WTC11 (cell line): ENCODE measurements around the gene SURF1. TPM values are rescaled to one million over a fixed set of nuclear protein-coding genes. Genes with fewer than 3 reads are reported as not detected.

ENCODE experiments used
- ATAC-seq: fragments of 200-7000 bp; cut with Tn5 transposase; 2 replicates; pipeline ENCODE4 v1.10.0; 2021; ENCODE audit warnings: mild to moderate bottlenecking, moderate library complexity
- CTCF ChIA-PET: fragments of 300-600 bp; sonication (Branson Sonifier 250); formaldehyde crosslinking; loops from one replicate; lab custom pipeline; 2021; ENCODE audit warnings: antibody characterized with exemption; lab: Charles Lee
- POLR2A ChIA-PET: fragments of 350-600 bp; sonication (Branson Sonifier 250); formaldehyde crosslinking; loops from one replicate; lab custom pipeline; 2021; ENCODE audit warnings: antibody characterized with exemption; lab: Charles Lee
- DNase-seq: peaks from one replicate; pipeline ENCODE4 v3.0.0; 2021; ENCODE audit warnings: low spot score
- H3K27ac Mint-ChIP-seq: 2 replicates; pipeline ENCODE4 v1.8.0; 2021; ENCODE audit warnings: mixed read lengths
- H3K27me3 Mint-ChIP-seq: 2 replicates; pipeline ENCODE4 v1.8.0; 2021; ENCODE audit warnings: low read depth, mild to moderate bottlenecking, moderate library complexity, mixed read lengths
- H3K36me3 Mint-ChIP-seq: 2 replicates; pipeline ENCODE4 v1.8.0; 2021; ENCODE audit warnings: mixed read lengths
- H3K4me1 Mint-ChIP-seq: 2 replicates; pipeline ENCODE4 v1.8.0; 2022; ENCODE audit warnings: mixed read lengths
- H3K4me3 Mint-ChIP-seq: 2 replicates; pipeline ENCODE4 v1.8.0; 2021; ENCODE audit warnings: mild to moderate bottlenecking, moderate library complexity, mixed read lengths
- H3K9me3 Mint-ChIP-seq: 2 replicates; pipeline ENCODE4 v1.8.0; 2021; ENCODE audit warnings: mixed read lengths
- ATF1 ChIP-seq: sonication (generic); formaldehyde crosslinking; IDR thresholded peaks from 2 replicates; pipeline ENCODE4 v1.8.1; 2023; ENCODE audit warnings: mild to moderate bottlenecking, moderate library complexity, missing genetic modification reagents
- EMX1 ChIP-seq: fragments of 250-450 bp; sonication (Bioruptor Pico); IDR thresholded peaks from 2 replicates; pipeline ENCODE4 v1.8.0; 2021; ENCODE audit warnings: mild to moderate bottlenecking
- ERG ChIP-seq: fragments of 250-450 bp; sonication (Bioruptor Pico); IDR thresholded peaks from 2 replicates; pipeline ENCODE4 v1.8.0; 2021; ENCODE audit warnings: mild to moderate bottlenecking
- GABPB1 ChIP-seq: sonication (generic); formaldehyde crosslinking; IDR thresholded peaks from 2 replicates; pipeline ENCODE4 v1.8.1; 2023; ENCODE audit warnings: mild to moderate bottlenecking, missing genetic modification reagents
- IRF2 ChIP-seq: sonication (generic); formaldehyde crosslinking; IDR thresholded peaks from 2 replicates; pipeline ENCODE4 v1.8.0; 2022; ENCODE audit warnings: low read depth, missing genetic modification reagents, borderline replicate concordance
- TEAD1 ChIP-seq: sonication (generic); formaldehyde crosslinking; IDR thresholded peaks from 2 replicates; pipeline ENCODE4 v1.8.0; 2022; ENCODE audit warnings: mild to moderate bottlenecking, missing genetic modification reagents
- ZNF416 ChIP-seq: fragments of 250-450 bp; sonication (Bioruptor Pico); IDR thresholded peaks from 2 replicates; pipeline ENCODE4 v1.9.0; 2021; ENCODE audit warnings: mild to moderate bottlenecking, inconsistent platforms
- total RNA-seq: library from RNA; stranded (reverse); gene quantifications from 3 replicates; pipeline ENCODE4 v1.2.3, GENCODE V29; 2021
- TF ChIP-seq, protein P1 (sequence below): sonication (generic); formaldehyde crosslinking; IDR thresholded peaks from 2 replicates; pipeline ENCODE4 v1.8.0; 2023; ENCODE audit warnings: missing genetic modification reagents, mild to moderate bottlenecking, borderline replicate concordance
- TF ChIP-seq, protein P2 (sequence below): fragments of 200-600 bp; IDR thresholded peaks from 2 replicates; pipeline ENCODE4 v1.8.0; 2022; ENCODE audit warnings: antibody characterized with exemption
- TF ChIP-seq, protein P3 (sequence below): sonication (generic); formaldehyde crosslinking; IDR thresholded peaks from 2 replicates; pipeline ENCODE4 v1.8.1; 2023; ENCODE audit warnings: mild to moderate bottlenecking, missing genetic modification reagents
- TF ChIP-seq, protein P4 (sequence below): fragments of 250-450 bp; sonication (Bioruptor Pico); IDR thresholded peaks from 2 replicates; pipeline ENCODE4 v2.1.2; 2022; ENCODE audit warnings: mild to moderate bottlenecking, moderate library complexity
- TF ChIP-seq, protein P5 (sequence below): sonication (generic); formaldehyde crosslinking; IDR thresholded peaks from 2 replicates; pipeline ENCODE4 v1.8.1; 2023; ENCODE audit warnings: mild to moderate bottlenecking, missing genetic modification reagents
- TF ChIP-seq, protein P6 (sequence below): sonication (generic); formaldehyde crosslinking; IDR thresholded peaks from 2 replicates; pipeline ENCODE4 v1.8.0; 2022; ENCODE audit warnings: mild to moderate bottlenecking, missing genetic modification reagents
- TF ChIP-seq, protein P7 (sequence below): sonication (generic); formaldehyde crosslinking; IDR thresholded peaks from 2 replicates; pipeline ENCODE4 v1.8.1; 2022; ENCODE audit warnings: low read depth, mild to moderate bottlenecking, moderate library complexity, missing genetic modification reagents, borderline replicate concordance
- TF ChIP-seq, protein P8 (sequence below): fragments of 250-450 bp; sonication (Bioruptor Pico); IDR thresholded peaks from 2 replicates; pipeline ENCODE4 v1.9.0; 2021; ENCODE audit warnings: mild to moderate bottlenecking

SURF1 gene
- total RNA-seq, 1 experiment from 2014 or later = 33.3 TPM

DNA sequence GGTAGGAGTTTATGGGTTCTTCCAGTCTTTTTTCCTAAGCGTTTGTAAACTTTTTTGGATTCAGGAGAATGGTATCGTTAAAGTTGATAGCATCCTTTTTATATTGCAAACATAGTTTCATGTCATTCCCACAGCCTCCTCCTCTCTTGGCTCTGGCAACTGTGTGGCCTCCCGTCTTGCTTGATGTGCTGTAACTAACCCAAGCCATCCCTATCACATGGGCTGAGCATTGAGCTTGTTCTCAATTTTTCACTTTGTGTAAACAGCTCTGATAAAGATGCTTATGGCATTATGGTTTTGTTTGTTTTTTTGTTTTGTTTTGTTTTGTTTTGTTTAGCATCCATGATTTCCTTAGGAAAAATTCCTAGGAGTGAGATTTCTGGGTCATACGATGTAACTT, 24.4 kb upstream of the SURF1 start (continued):
- TF ChIP-seq, protein P1, sequence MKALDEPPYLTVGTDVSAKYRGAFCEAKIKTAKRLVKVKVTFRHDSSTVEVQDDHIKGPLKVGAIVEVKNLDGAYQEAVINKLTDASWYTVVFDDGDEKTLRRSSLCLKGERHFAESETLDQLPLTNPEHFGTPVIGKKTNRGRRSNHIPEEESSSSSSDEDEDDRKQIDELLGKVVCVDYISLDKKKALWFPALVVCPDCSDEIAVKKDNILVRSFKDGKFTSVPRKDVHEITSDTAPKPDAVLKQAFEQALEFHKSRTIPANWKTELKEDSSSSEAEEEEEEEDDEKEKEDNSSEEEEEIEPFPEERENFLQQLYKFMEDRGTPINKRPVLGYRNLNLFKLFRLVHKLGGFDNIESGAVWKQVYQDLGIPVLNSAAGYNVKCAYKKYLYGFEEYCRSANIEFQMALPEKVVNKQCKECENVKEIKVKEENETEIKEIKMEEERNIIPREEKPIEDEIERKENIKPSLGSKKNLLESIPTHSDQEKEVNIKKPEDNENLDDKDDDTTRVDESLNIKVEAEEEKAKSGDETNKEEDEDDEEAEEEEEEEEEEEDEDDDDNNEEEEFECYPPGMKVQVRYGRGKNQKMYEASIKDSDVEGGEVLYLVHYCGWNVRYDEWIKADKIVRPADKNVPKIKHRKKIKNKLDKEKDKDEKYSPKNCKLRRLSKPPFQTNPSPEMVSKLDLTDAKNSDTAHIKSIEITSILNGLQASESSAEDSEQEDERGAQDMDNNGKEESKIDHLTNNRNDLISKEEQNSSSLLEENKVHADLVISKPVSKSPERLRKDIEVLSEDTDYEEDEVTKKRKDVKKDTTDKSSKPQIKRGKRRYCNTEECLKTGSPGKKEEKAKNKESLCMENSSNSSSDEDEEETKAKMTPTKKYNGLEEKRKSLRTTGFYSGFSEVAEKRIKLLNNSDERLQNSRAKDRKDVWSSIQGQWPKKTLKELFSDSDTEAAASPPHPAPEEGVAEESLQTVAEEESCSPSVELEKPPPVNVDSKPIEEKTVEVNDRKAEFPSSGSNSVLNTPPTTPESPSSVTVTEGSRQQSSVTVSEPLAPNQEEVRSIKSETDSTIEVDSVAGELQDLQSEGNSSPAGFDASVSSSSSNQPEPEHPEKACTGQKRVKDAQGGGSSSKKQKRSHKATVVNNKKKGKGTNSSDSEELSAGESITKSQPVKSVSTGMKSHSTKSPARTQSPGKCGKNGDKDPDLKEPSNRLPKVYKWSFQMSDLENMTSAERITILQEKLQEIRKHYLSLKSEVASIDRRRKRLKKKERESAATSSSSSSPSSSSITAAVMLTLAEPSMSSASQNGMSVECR (CRISPR knock-in tag) = no peak
- no peak for TF ChIP-seq IRF2
- TF ChIP-seq, protein P2, sequence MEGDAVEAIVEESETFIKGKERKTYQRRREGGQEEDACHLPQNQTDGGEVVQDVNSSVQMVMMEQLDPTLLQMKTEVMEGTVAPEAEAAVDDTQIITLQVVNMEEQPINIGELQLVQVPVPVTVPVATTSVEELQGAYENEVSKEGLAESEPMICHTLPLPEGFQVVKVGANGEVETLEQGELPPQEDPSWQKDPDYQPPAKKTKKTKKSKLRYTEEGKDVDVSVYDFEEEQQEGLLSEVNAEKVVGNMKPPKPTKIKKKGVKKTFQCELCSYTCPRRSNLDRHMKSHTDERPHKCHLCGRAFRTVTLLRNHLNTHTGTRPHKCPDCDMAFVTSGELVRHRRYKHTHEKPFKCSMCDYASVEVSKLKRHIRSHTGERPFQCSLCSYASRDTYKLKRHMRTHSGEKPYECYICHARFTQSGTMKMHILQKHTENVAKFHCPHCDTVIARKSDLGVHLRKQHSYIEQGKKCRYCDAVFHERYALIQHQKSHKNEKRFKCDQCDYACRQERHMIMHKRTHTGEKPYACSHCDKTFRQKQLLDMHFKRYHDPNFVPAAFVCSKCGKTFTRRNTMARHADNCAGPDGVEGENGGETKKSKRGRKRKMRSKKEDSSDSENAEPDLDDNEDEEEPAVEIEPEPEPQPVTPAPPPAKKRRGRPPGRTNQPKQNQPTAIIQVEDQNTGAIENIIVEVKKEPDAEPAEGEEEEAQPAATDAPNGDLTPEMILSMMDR = no peak
- TF ChIP-seq, protein P3, sequence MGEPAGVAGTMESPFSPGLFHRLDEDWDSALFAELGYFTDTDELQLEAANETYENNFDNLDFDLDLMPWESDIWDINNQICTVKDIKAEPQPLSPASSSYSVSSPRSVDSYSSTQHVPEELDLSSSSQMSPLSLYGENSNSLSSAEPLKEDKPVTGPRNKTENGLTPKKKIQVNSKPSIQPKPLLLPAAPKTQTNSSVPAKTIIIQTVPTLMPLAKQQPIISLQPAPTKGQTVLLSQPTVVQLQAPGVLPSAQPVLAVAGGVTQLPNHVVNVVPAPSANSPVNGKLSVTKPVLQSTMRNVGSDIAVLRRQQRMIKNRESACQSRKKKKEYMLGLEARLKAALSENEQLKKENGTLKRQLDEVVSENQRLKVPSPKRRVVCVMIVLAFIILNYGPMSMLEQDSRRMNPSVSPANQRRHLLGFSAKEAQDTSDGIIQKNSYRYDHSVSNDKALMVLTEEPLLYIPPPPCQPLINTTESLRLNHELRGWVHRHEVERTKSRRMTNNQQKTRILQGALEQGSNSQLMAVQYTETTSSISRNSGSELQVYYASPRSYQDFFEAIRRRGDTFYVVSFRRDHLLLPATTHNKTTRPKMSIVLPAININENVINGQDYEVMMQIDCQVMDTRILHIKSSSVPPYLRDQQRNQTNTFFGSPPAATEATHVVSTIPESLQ (CRISPR knock-in tag) = no peak

GRCh38 chr9:133379153-133380086, 23.1 kb upstream of the SURF1 start:
- H3K27me3 Mint-ChIP-seq = peaks cover 30% of the 10 kb centered on the region
- DNase-seq (no peak), ATAC-seq (no peak)
- peaks cover 3% of the 10 kb centered on the region; the same call in 1 of the 2 replicates for H3K36me3 Mint-ChIP-seq
- POLR2A ChIA-PET = no interaction called here
- H3K4me1 Mint-ChIP-seq = peaks cover 12% of the 10 kb centered on the region
- no peak overlapping the region for H3K27ac Mint-ChIP-seq
- CTCF ChIA-PET = interaction anchor here (1.1 kb wide), 1 partner anchor 37 kb away, joined by 3 read pairs; no protein-coding TSS in a partner anchor
- TF ChIP-seq, protein P4, sequence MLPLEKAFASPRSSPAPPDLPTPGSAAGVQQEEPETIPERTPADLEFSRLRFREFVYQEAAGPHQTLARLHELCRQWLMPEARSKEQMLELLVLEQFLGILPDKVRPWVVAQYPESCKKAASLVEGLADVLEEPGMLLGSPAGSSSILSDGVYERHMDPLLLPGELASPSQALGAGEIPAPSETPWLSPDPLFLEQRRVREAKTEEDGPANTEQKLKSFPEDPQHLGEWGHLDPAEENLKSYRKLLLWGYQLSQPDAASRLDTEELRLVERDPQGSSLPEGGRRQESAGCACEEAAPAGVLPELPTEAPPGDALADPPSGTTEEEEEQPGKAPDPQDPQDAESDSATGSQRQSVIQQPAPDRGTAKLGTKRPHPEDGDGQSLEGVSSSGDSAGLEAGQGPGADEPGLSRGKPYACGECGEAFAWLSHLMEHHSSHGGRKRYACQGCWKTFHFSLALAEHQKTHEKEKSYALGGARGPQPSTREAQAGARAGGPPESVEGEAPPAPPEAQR (CRISPR knock-in tag) = no peak
- TF ChIP-seq, protein P5, sequence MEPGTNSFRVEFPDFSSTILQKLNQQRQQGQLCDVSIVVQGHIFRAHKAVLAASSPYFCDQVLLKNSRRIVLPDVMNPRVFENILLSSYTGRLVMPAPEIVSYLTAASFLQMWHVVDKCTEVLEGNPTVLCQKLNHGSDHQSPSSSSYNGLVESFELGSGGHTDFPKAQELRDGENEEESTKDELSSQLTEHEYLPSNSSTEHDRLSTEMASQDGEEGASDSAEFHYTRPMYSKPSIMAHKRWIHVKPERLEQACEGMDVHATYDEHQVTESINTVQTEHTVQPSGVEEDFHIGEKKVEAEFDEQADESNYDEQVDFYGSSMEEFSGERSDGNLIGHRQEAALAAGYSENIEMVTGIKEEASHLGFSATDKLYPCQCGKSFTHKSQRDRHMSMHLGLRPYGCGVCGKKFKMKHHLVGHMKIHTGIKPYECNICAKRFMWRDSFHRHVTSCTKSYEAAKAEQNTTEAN (CRISPR knock-in tag) = no peak
- TF ChIP-seq EMX1 (no peak), ATF1 (CRISPR knock-in tag) (no peak)
- H3K9me3 Mint-ChIP-seq = peaks cover 4% of the 10 kb centered on the region
- no peak overlapping the region for H3K4me3 Mint-ChIP-seq

- Mint-ChIP-seq H3K27ac (no peak overlapping the region), H3K9me3 (peaks cover 4% of the 10 kb centered on the region), H3K27me3 (peaks cover 30% of the 10 kb centered on the region), H3K36me3 (peaks cover 3% of the 10 kb centered on the region; the same call in 1 of the 2 replicates), H3K4me3 (no peak overlapping the region), H3K4me1 (peaks cover 15% of the 10 kb centered on the region)
- ATAC-seq (no peak), DNase-seq (no peak)
- ChIA-PET POLR2A (interaction anchor here (1.1 kb wide), 1 partner anchor 31 kb away, joined by 3 read pairs; the partner anchor contains the start of gene MED22), CTCF (interaction anchor here (0.9 to 2.3 kb wide), 4 partner anchors 16 to 81 kb away, joined by 3 to 11 read pairs (median 4); partner anchors contain the start of gene CACFD1)
- TF ChIP-seq, protein P6, sequence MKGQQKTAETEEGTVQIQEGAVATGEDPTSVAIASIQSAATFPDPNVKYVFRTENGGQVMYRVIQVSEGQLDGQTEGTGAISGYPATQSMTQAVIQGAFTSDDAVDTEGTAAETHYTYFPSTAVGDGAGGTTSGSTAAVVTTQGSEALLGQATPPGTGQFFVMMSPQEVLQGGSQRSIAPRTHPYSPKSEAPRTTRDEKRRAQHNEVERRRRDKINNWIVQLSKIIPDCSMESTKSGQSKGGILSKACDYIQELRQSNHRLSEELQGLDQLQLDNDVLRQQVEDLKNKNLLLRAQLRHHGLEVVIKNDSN (CRISPR knock-in tag) = no peak
- TF ChIP-seq, protein P7, sequence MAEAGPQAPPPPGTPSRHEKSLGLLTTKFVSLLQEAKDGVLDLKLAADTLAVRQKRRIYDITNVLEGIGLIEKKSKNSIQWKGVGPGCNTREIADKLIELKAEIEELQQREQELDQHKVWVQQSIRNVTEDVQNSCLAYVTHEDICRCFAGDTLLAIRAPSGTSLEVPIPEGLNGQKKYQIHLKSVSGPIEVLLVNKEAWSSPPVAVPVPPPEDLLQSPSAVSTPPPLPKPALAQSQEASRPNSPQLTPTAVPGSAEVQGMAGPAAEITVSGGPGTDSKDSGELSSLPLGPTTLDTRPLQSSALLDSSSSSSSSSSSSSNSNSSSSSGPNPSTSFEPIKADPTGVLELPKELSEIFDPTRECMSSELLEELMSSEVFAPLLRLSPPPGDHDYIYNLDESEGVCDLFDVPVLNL (CRISPR knock-in tag) = no peak
- TF ChIP-seq GABPB1 (CRISPR knock-in tag) = no peak
- no peak for TF ChIP-seq ZNF416 (CRISPR knock-in tag)
- TF ChIP-seq TEAD1 = no peak
- TF ChIP-seq ERG (CRISPR knock-in tag) = no peak
- TF ChIP-seq, protein P8, sequence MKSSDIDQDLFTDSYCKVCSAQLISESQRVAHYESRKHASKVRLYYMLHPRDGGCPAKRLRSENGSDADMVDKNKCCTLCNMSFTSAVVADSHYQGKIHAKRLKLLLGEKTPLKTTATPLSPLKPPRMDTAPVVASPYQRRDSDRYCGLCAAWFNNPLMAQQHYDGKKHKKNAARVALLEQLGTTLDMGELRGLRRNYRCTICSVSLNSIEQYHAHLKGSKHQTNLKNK (CRISPR knock-in tag) = no peak
Measured at GRCh38 chr9:133378408-133378962, 22.2 kb upstream of the SURF1 start.
